IMR-90 (cell line): ENCODE results near the gene KCNMA1. TPM values are rescaled to one million over a fixed set of nuclear protein-coding genes. Genes with fewer than 3 reads are reported as not detected.
A peak's percentile ranks its signal among the peaks of the same experiment; 100 is the strongest.

Experiments used
- ATAC-seq: fragments of 200-7000 bp; cut with Tn5 transposase; 2 replicates; pipeline ENCODE4 v1.9.1; 2020; ENCODE audit warnings: low read depth, mild to moderate bottlenecking, moderate library complexity
- BruUV-seq: library from RNA; stranded (reverse); fragments of 400-500 nt; replicated peaks from 2 replicates; lab custom pipeline; 2021; lab: Mats Ljungman, UMichigan
- CTCF ChIA-PET: fragments of 300-600 bp; formaldehyde crosslinking; extraction: SDS; loops from one replicate; lab custom pipeline; 2021; ENCODE audit warnings: antibody characterized with exemption; lab: Yijun Ruan, JAX
- POLR2A ChIA-PET: fragments of 300-600 bp; sonication (Branson Sonifier 250); formaldehyde crosslinking; loops from one replicate; lab custom pipeline; 2022; ENCODE audit warnings: antibody characterized with exemption; ENCODE audit not compliant: unreplicated experiment; lab: Charles Lee
- DNase-seq: peaks from one replicate; pipeline ENCODE4 v3.0.0; 2013
- H2AFZ ChIP-seq: replicated peaks from 2 replicates; pipeline ENCODE3; 2013; ENCODE audit warnings: low read length, mild to moderate bottlenecking; ENCODE audit not compliant: poor library complexity
- H2AK5ac ChIP-seq: 2 replicates; pipeline ENCODE4 v1.6.1; 2013; ENCODE audit warnings: low read depth, low read length, inconsistent platforms
- H2AK9ac ChIP-seq: replicated peaks from 2 replicates; pipeline ENCODE3; 2013; ENCODE audit warnings: mild to moderate bottlenecking, low read depth, low read length, moderate library complexity; ENCODE audit not compliant: poor library complexity
- H2BK120ac ChIP-seq: 2 replicates; pipeline ENCODE4 v1.6.1; 2013; ENCODE audit warnings: low read depth, low read length, inconsistent platforms
- H2BK15ac ChIP-seq: 3 replicates; pipeline ENCODE4 v1.6.1; 2013; ENCODE audit warnings: low read depth, low read length, inconsistent platforms
- H2BK20ac ChIP-seq: 2 replicates; pipeline ENCODE4 v1.6.1; 2013; ENCODE audit warnings: low read depth, mild to moderate bottlenecking, inconsistent platforms, low read length, moderate library complexity
- H2BK5ac ChIP-seq: 2 replicates; pipeline ENCODE4 v1.6.1; 2013; ENCODE audit warnings: mild to moderate bottlenecking, low read depth, low read length, inconsistent platforms; ENCODE audit not compliant: poor library complexity, severe bottlenecking
- H3K14ac ChIP-seq: replicated peaks from 2 replicates; pipeline ENCODE4 v1.6.1; 2013; ENCODE audit warnings: low read depth, low read length, inconsistent platforms
- H3K18ac ChIP-seq: 2 replicates; pipeline ENCODE4 v1.6.1; 2013; ENCODE audit warnings: low read depth, low read length, control low read depth
- H3K23ac ChIP-seq: 2 replicates; pipeline ENCODE4 v1.6.1; 2013; ENCODE audit warnings: low read depth, low read length, inconsistent platforms
- H3K27ac ChIP-seq: 2 replicates; pipeline ENCODE4 v1.5.1; 2013; ENCODE audit warnings: mild to moderate bottlenecking, control low read depth, low read length; ENCODE audit not compliant: insufficient read depth
- H3K27me3 ChIP-seq: 2 replicates; pipeline ENCODE4 v1.6.1; 2013; ENCODE audit warnings: low read length; ENCODE audit not compliant: control insufficient read depth, insufficient read depth
- H3K36me3 ChIP-seq: 2 replicates; pipeline ENCODE4 v1.6.1; 2013; ENCODE audit warnings: low read length, mixed read lengths; ENCODE audit not compliant: control insufficient read depth, insufficient read depth
- H3K4ac ChIP-seq: 2 replicates; pipeline ENCODE4 v1.6.1; 2013; ENCODE audit warnings: low read depth, low read length, inconsistent platforms
- H3K4me1 ChIP-seq: 2 replicates; pipeline ENCODE4 v1.6.1; 2013; ENCODE audit warnings: low read length, mixed read lengths; ENCODE audit not compliant: control insufficient read depth, insufficient read depth
- H3K4me2 ChIP-seq: 2 replicates; pipeline ENCODE4 v1.6.1; 2013; ENCODE audit warnings: low read depth, mild to moderate bottlenecking, control low read depth, low read length, moderate library complexity
- H3K4me3 ChIP-seq: 2 replicates; pipeline ENCODE4 v1.5.1; 2013; ENCODE audit warnings: low read depth, mild to moderate bottlenecking, control low read depth, low read length, moderate library complexity; ENCODE audit not compliant: insufficient read depth
- H3K56ac ChIP-seq: 2 replicates; pipeline ENCODE4 v1.6.1; 2013; ENCODE audit warnings: low read length, inconsistent platforms; ENCODE audit not compliant: insufficient read depth; ENCODE audit errors: extremely low read depth
- H3K79me1 ChIP-seq, 2 experiments: 2 replicates each; pipeline ENCODE4 v1.6.1; 2013; ENCODE audit warnings: low read length in 2 of 2, inconsistent platforms in 1 of 2, low read depth in 1 of 2
- H3K9ac ChIP-seq: 2 replicates; pipeline ENCODE4 v1.6.1; 2013; ENCODE audit warnings: low read depth, low read length, control low read depth
- H3K9me1 ChIP-seq: 2 replicates; pipeline ENCODE4 v1.6.1; 2013; ENCODE audit warnings: low read length, inconsistent platforms; ENCODE audit not compliant: insufficient read depth
- H3K9me3 ChIP-seq: 2 replicates; pipeline ENCODE4 v1.6.1; 2013; ENCODE audit warnings: low read length; ENCODE audit not compliant: control insufficient read depth, insufficient read depth
- H4K20me1 ChIP-seq: 2 replicates; pipeline ENCODE4 v1.6.1; 2013; ENCODE audit warnings: low read length, inconsistent platforms; ENCODE audit not compliant: insufficient read depth
- H4K5ac ChIP-seq: 2 replicates; pipeline ENCODE4 v1.6.1; 2013; ENCODE audit warnings: mild to moderate bottlenecking, low read depth, low read length, control low read depth
- H4K8ac ChIP-seq, 2 experiments: 2 replicates each; pipeline ENCODE4 v1.6.1; 2013; ENCODE audit warnings: low read depth in 2 of 2, low read length in 2 of 2, control low read depth in 1 of 2, inconsistent platforms in 1 of 2
- H4K91ac ChIP-seq: 2 replicates; pipeline ENCODE4 v1.6.1; 2013; ENCODE audit warnings: low read depth, low read length, inconsistent platforms; ENCODE audit not compliant: insufficient read depth
- CEBPB ChIP-seq: IDR thresholded peaks from 2 replicates; pipeline ENCODE4 v1.6.1; 2012; ENCODE audit warnings: low read depth, low read length, improper control_type of control experiment
- FOS ChIP-seq: fragments of 150-350 bp; IDR thresholded peaks from 2 replicates; pipeline ENCODE4 v1.6.1; 2016; ENCODE audit warnings: low read depth, low read length
- MXI1 ChIP-seq: IDR thresholded peaks from 2 replicates; pipeline ENCODE4 v1.6.1; 2012; ENCODE audit warnings: low read depth, mild to moderate bottlenecking, low read length, moderate library complexity, borderline replicate concordance
- NFE2L2 ChIP-seq: fragments of 150-350 bp; IDR thresholded peaks from 2 replicates; pipeline ENCODE4 v1.6.1; 2016; ENCODE audit warnings: low read depth, mild to moderate bottlenecking, low read length
- POLR2A ChIP-seq: IDR thresholded peaks from 2 replicates; pipeline ENCODE4 v1.6.1; 2012; ENCODE audit warnings: mild to moderate bottlenecking, low read depth, low read length
- RFX5 ChIP-seq: IDR thresholded peaks from 2 replicates; pipeline ENCODE4 v1.8.0; 2012; ENCODE audit warnings: low read depth, mild to moderate bottlenecking, low read length, moderate library complexity
- SMC3 ChIP-seq: fragments of 150-350 bp; IDR thresholded peaks from 2 replicates; pipeline ENCODE4 v1.6.1; 2016; ENCODE audit warnings: low read depth, mild to moderate bottlenecking, antibody characterized with exemption, low read length, moderate library complexity
- dilution Hi-C: fragments of 300-500 bp; cut with HindIII; formaldehyde crosslinking; loops from one replicate; pipeline ENCODE4 v1.14.3; 2018; ENCODE audit warnings: low sequenced_read_pairs; ENCODE audit not compliant: unreplicated experiment
- in situ Hi-C: fragments of 300-500 bp; cut with MboI; formaldehyde crosslinking; loops from 3 replicates; pipeline ENCODE4 v1.14.3; 2019; ENCODE audit warnings: low sequenced_read_pairs, inconsistent platforms, mixed read lengths
- intact Hi-C: fragments of 100-400 bp; cut with micrococcal nuclease; formaldehyde crosslinking; loops from 2 replicates; pipeline ENCODE4 v1.10.0; 2022
- polyA plus RNA-seq, 3 experiments: library from polyadenylated mRNA; depleted of rRNA; stranded (reverse); fragments of >200 nt; gene quantifications; 2 replicates each; pipeline ENCODE4 v1.2.3, GENCODE V29; 2012; ENCODE audit warnings: low replicate concordance in 1 of 3
- total RNA-seq: library from RNA; depleted of rRNA; stranded (reverse); fragments of >200 nt; gene quantifications from 2 replicates; pipeline ENCODE4 v1.2.3, GENCODE V29; 2012

Gene KCNMA1
- total and polyA plus RNA-seq, 2 of the 4 experiments (the other 2 are of a cell fraction), result 25.6 to 29.6 TPM

DNA sequence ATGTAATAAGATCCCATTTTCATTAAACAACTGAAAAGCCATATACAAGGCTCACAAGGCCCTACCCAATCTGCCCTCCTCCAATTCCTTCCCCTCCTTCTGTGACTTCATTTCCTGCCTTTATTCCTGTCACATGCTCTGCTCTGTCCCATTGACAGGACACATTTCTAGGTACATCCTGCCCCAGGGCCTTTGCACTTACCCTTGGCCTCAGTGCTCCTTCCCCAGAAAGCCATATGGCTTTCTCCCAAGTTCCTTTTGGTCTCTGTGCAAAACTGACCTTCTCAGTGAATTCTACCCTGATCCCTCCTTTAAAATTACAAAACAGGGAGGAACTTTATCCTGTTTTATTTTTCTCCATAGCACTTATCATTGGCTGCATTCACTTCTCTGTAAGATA lies 40.0 kb downstream of the KCNMA1 start:
- Histone ChIP-seq H3K14ac (no peak overlapping the region), H3K4me2 (no peak overlapping the region), H3K9me1 (peaks cover 38% of the 10 kb centered on the region), H2AFZ (no peak overlapping the region), H3K4me1 (peaks cover 19% of the 10 kb centered on the region), H2AK9ac (no peak overlapping the region), H3K79me1 (peaks cover 2 to 37% of the 10 kb centered on the region in 2 experiments; a peak in 2 of 4 replicates), H4K8ac (no peak overlapping the region), H2BK120ac (no peak overlapping the region), H3K36me3 (no peaks in the 10 kb centered on the region), H3K4ac (0 out of 2 replicates have a peak overlapping the region, but pooled peaks have one; percentile 7), H2AK5ac (peak overlapping the region; percentile 40; the same call in 1 of the 2 replicates), H2BK5ac (no peak overlapping the region), H2BK15ac (no peak overlapping the region), H3K9ac (no peak overlapping the region), H3K27ac (no peak overlapping the region), H3K27me3 (no peaks in the 10 kb centered on the region), H3K18ac (no peak overlapping the region), H3K56ac (no peak overlapping the region), H4K5ac (no peak overlapping the region), H3K23ac (no peak overlapping the region), H4K91ac (no peak overlapping the region), H3K4me3 (no peak overlapping the region), H2BK20ac (no peak overlapping the region), H4K20me1 (no peaks in the 10 kb centered on the region), H3K9me3 (no peaks in the 10 kb centered on the region)
- CTCF ChIA-PET, result no interaction called here
- no TSS peak for BruUV-seq
- in situ Hi-C loops (no loop called here), intact Hi-C loops (no loop called here), dilution Hi-C loops (no loop called here)
- ATAC-seq, result no peak
- POLR2A ChIA-PET, result interaction anchor here (0.7 kb wide), 1 partner anchor 192 kb away, joined by 3 read pairs; no protein-coding TSS in a partner anchor
- no peak for TF ChIP-seq MXI1
- TF ChIP-seq NFE2L2, result no peak
- no peak for TF ChIP-seq RFX5
- TF ChIP-seq FOS, result no peak
- TF ChIP-seq POLR2A, result no peak
- no peak for TF ChIP-seq CEBPB
- TF ChIP-seq SMC3, result no peak
- DNase-seq, result no peak
